HG03442 (cell line): ENCODE data around the gene ANKDD1A.
A peak's percentile ranks its signal among the peaks of the same experiment; 100 is the strongest.

Source experiments
- ATAC-seq: cut with Tn5 transposase; IDR thresholded peaks from one replicate; pipeline ENCODE4 v1.9.1; 2021; ENCODE audit warnings: mild to moderate bottlenecking, moderate library complexity; ENCODE audit not compliant: unreplicated experiment

The ANKDD1A gene

GRCh38 chr15:64921711-64922110 lies 10.0 kb downstream of the ANKDD1A start:
- ATAC-seq = no peak

- no peak for ATAC-seq
These were observed 11.8 kb downstream of the ANKDD1A start for GRCh38 chr15:64923546-64923945.

- ATAC-seq = no peak
These were observed 13.9 kb downstream of the ANKDD1A start for GRCh38 chr15:64925335-64926330.

- ATAC-seq = no peak
These were observed 15.0 kb downstream of the ANKDD1A start for GRCh38 chr15:64926661-64927060.

GRCh38 chr15:64928626-64929220 lies 17.0 kb downstream of the ANKDD1A start:
- ATAC-seq = no peak

- peak; percentile 77 for ATAC-seq
These were observed 18.4 kb downstream of the ANKDD1A start for GRCh38 chr15:64930019-64930652.

GRCh38 chr15:64930778-64931371 lies 19.2 kb downstream of the ANKDD1A start:
- no peak for ATAC-seq

GRCh38 chr15:64931381-64931780 lies 19.7 kb downstream of the ANKDD1A start:
- ATAC-seq = no peak

GRCh38 chr15:64934023-64934422 lies 22.3 kb downstream of the ANKDD1A start:
- no peak for ATAC-seq

- no peak for ATAC-seq
These were observed 26.5 kb downstream of the ANKDD1A start for GRCh38 chr15:64938192-64938591.

GRCh38 chr15:64942356-64942755 lies 30.7 kb downstream of the ANKDD1A start:
- ATAC-seq = no peak

GRCh38 chr15:64943512-64944225 lies 32.0 kb downstream of the ANKDD1A start:
- no peak for ATAC-seq

GRCh38 chr15:64944961-64945360 lies 33.3 kb downstream of the ANKDD1A start:
- no peak for ATAC-seq

- ATAC-seq = no peak
These were observed 35.5 kb downstream of the ANKDD1A start for GRCh38 chr15:64947211-64947610.

- no peak for ATAC-seq
These were observed 37.2 kb downstream of the ANKDD1A start for GRCh38 chr15:64948916-64949315.

GRCh38 chr15:64949383-64950186 lies 37.9 kb downstream of the ANKDD1A start:
- no peak for ATAC-seq

GRCh38 chr15:64950888-64951287 lies 39.2 kb downstream of the ANKDD1A start:
- no peak for ATAC-seq

- no peak for ATAC-seq
These were observed 40.2 kb downstream of the ANKDD1A start for GRCh38 chr15:64951777-64952418.

GRCh38 chr15:64954395-64954794 lies 42.7 kb downstream of the ANKDD1A start:
- no peak for ATAC-seq
